ENCODE results near the gene JMJD4. TPM values are rescaled to one million over a fixed set of nuclear protein-coding genes. Genes with fewer than 3 reads are reported as not detected.

The JMJD4 gene
- total RNA-seq, 1 experiment from 2014 or later, result 20.7 TPM

DNA sequence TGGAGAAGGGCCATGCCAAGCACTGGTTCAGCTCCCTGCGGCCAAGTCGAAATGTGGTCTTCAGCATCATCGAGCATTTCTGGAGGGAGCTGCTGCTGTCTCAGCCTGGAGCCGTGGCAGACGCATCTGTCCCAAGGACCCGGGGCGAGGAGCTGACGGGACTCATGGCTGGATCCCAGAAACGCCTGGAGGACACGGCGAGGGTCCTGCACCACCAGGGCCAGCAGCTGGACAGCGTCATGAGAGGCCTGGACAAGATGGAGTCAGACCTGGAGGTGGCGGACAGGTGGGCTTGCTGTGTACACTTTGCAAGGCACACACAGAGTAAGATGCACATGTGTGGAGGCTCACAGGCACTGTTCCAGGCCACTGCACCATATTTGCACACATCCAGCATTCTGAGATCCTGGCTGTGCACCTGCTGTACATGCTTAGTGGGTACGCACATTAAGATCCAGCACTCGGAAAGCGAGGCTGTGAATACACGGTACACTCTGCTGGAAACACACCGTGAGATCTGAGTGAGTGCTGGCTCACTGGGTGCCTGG, 12.9 kb upstream of the JMJD4 start:
- H3K9me3 ChIP-seq (ENCODE audit: low read depth, low read length, poor library complexity, severe bottlenecking), result no peaks in the 10 kb centered on the region
- H3K4me3 ChIP-seq (ENCODE audit: low read depth, low read length, poor library complexity, severe bottlenecking), result no peak overlapping the region
- H3K27ac ChIP-seq (ENCODE audit: low read depth, low read length, poor library complexity, severe bottlenecking), result no peak overlapping the region
- BruUV-seq (replicated peaks), result no TSS peak
- H3K27me3 ChIP-seq (replicated peaks; ENCODE audit: insufficient read depth, low read depth, low read length, poor library complexity), result no peaks in the 10 kb centered on the region
- CTCF ChIA-PET, result no interaction called here
- POLR2A ChIA-PET (ENCODE audit: low non-redundant PET), result interaction anchor here (0.7 kb wide), 1 partner anchor 30 kb away, joined by 3 read pairs; no protein-coding TSS in a partner anchor
- DNase-seq (ENCODE audit: low spot score), result no peak
- peaks cover 3% of the 10 kb centered on the region for H3K36me3 ChIP-seq (ENCODE audit: insufficient read depth, low read length, poor library complexity, severe bottlenecking)
- intact Hi-C loops (cut with micrococcal nuclease; ENCODE audit: unreplicated experiment), result no loop called here
- no peaks in the 10 kb centered on the region for H3K4me1 ChIP-seq (ENCODE audit: insufficient read depth, low read length, poor library complexity, severe bottlenecking)
- TF ChIP-seq EZH2 (IDR thresholded peaks at IDR 0.05; ENCODE audit: borderline replicate concordance, low read depth, low read length, poor library complexity, severe bottlenecking), result no peak

GRCh38 chr1:227747382-227747781, 12.3 kb upstream of the JMJD4 start:
- H3K4me1 ChIP-seq (ENCODE audit: insufficient read depth, low read length, poor library complexity, severe bottlenecking), result no peaks in the 10 kb centered on the region
- no peak overlapping the region for H3K27ac ChIP-seq (ENCODE audit: low read depth, low read length, poor library complexity, severe bottlenecking)
- intact Hi-C loops (cut with micrococcal nuclease; ENCODE audit: unreplicated experiment), result no loop called here
- DNase-seq (ENCODE audit: low spot score), result no peak
- H3K9me3 ChIP-seq (ENCODE audit: low read depth, low read length, poor library complexity, severe bottlenecking), result no peaks in the 10 kb centered on the region
- ChIA-PET CTCF (no interaction called here), POLR2A (ENCODE audit: low non-redundant PET) (no interaction called here)
- peaks cover 3% of the 10 kb centered on the region for H3K36me3 ChIP-seq (ENCODE audit: insufficient read depth, low read length, poor library complexity, severe bottlenecking)
- H3K27me3 ChIP-seq (replicated peaks; ENCODE audit: insufficient read depth, low read depth, low read length, poor library complexity), result no peaks in the 10 kb centered on the region
- no TSS peak for BruUV-seq (replicated peaks)
- no peak overlapping the region for H3K4me3 ChIP-seq (ENCODE audit: low read depth, low read length, poor library complexity, severe bottlenecking)
- TF ChIP-seq EZH2 (IDR thresholded peaks at IDR 0.05; ENCODE audit: borderline replicate concordance, low read depth, low read length, poor library complexity, severe bottlenecking) (no peak), CTCF (conservative IDR thresholded peaks at IDR 0.05; ENCODE audit: low read depth, low read length) (no peak)

- Histone ChIP-seq H3K9me3 (ENCODE audit: low read depth, low read length, poor library complexity, severe bottlenecking) (no peaks in the 10 kb centered on the region), H3K4me3 (ENCODE audit: low read depth, low read length, poor library complexity, severe bottlenecking) (no peak overlapping the region), H3K27me3 (replicated peaks; ENCODE audit: insufficient read depth, low read depth, low read length, poor library complexity) (no peaks in the 10 kb centered on the region), H3K4me1 (ENCODE audit: insufficient read depth, low read length, poor library complexity, severe bottlenecking) (no peaks in the 10 kb centered on the region), H3K36me3 (ENCODE audit: insufficient read depth, low read length, poor library complexity, severe bottlenecking) (peaks cover 3% of the 10 kb centered on the region), H3K27ac (ENCODE audit: low read depth, low read length, poor library complexity, severe bottlenecking) (no peak overlapping the region)
- CTCF ChIA-PET, result no interaction called here
- intact Hi-C loops (cut with micrococcal nuclease; ENCODE audit: unreplicated experiment), result no loop called here
- no peak for TF ChIP-seq EZH2 (IDR thresholded peaks at IDR 0.05; ENCODE audit: borderline replicate concordance, low read depth, low read length, poor library complexity, severe bottlenecking)
- no peak for TF ChIP-seq CTCF (conservative IDR thresholded peaks at IDR 0.05; ENCODE audit: low read depth, low read length)
- BruUV-seq (replicated peaks), result no TSS peak
- no peak for DNase-seq (ENCODE audit: low spot score)
- POLR2A ChIA-PET (ENCODE audit: low non-redundant PET), result no interaction called here
Measured at GRCh38 chr1:227746676-227747075, 11.6 kb upstream of the JMJD4 start.
